Anterior cingulate cortex (tissue), 58 donors: ENCODE measurements around the gene SIPA1L3.

ENCODE experiments used
- DNase-seq, 58 donors: peaks; one replicate each; lab custom pipeline; 2025; lab: John Stamatoyannopoulos, UW

The SIPA1L3 gene

DNA sequence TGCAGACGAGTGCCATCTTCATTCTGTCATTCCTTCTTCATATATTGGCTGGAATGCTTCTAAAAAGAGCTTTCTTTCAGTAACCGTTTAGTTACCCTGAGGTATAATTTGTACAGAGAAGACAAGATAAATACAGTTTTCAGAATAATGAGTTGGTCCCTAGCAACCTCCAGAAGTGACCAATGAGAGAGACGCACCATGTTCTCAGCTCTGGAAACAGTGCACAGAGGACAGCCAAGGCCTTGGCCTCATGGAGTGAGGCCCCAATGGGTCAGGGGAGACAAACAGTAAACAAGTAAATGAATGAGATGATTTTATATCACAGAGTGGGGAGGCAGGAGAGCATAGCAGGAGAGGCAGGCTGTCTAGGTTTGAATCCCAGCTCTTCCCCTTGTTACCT lies 226.3 kb downstream of the SIPA1L3 start:
- no peak for DNase-seq

DNA sequence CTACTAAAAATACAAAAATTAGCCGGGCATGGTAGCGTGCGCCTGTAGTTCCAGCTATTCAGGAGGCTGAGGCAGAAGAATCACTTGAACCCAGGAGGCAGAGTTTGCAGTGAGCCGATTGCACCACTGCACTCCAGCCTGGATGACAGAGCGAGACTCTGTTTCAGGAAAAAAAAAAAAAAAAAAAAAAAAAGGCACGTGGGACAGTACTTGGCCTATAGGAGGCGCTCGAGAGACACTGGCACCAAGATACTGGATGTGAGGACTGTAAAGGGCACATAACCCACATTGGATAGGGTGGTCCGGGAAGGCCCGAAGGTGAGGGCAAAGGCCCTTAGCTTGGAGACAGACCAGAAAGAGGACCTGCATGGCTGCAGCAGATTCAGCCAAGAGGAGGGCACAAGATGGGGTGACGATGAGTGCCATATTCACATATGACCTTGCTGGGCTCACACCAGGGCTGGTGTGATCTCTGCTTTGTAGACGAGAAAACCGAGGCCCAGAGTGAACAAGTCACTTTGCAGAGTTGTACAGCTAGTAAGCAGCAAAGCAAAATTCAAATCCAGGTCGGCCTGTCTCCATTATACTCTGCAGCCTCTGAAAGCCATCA lies 227.6 kb downstream of the SIPA1L3 start:
- peak in 3 of 58 donors; percentile 4 to 18 (median 12) for DNase-seq

DNA sequence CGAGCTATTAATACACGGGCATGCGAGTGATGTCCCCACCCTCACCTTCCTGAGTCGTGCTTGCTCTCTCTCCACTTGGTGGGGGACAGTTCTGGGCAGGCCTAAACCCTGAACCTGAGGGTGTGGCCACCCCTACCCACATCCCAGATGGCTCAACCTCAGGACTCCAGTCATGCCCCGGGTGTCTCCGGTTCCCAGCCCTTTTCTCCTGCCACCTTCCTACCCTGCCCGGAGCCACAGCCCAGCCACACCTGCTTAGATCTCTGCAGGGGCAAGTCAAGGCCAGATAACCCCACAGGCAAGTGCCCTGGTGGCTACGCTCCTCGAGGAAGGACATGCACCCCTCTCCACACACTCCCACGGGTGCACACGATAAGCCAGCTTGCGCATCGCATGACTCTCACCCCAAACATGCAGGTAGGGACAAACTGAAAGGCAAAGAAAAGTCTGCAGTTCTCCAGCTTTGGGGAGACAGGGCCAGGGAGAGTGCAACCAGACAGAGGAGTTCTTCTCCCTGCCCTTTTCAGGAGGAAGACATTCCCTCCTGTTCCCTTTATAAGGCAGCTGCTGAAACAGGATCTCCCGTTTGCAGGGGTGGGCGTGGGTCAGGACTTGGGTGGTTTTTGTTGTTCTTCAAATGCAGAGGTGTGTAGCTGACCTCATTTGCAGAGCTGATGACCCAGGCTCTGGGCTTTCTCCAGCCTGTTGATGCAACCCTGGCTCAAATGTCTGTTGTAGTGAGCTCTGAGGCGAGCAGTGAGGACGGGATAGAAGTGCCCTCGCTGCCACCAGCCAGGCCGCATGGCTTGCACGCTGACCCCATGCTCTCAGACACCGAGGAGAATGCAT lies 228.4 kb downstream of the SIPA1L3 start:
- no peak for DNase-seq

DNA sequence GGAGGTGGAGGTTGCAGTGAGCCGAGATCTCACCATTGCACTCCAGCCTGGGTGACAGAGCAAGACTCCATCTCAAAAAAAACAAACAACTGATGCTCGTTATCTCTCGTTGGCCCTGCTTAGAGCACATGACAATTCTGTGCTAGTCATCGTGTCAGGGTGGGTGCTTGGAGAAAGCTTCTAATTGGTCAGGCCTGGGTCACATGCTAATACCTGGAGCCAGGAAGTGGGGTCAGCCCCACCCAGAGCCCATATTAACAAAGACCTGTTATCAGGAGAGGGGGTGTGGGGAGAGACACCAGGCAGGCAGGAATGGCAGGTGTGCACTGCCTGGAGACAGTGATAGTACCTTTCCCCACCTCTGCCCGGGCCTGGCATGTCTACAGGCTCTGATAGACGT lies 232.1 kb downstream of the SIPA1L3 start:
- no peak for DNase-seq

DNA sequence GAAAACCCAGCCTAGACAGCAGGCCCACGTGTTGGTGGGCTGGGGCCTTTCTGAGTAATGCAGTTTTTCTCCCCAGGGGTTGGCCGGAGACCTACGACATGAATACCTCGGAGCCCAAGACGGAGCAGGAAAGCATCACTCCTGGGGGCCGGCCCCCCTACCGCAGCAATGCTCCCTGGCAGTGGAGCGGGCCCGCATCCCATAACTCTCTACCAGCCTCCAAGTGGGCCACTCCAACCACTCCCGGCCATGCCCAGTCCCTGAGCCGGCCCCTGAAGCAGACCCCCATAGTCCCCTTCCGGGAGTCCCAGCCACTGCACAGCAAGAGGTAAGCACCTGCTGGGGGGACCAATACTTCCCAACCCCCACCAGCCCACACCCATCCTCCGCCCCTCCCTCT lies 234.1 kb downstream of the SIPA1L3 start:
- no peak for DNase-seq

DNA sequence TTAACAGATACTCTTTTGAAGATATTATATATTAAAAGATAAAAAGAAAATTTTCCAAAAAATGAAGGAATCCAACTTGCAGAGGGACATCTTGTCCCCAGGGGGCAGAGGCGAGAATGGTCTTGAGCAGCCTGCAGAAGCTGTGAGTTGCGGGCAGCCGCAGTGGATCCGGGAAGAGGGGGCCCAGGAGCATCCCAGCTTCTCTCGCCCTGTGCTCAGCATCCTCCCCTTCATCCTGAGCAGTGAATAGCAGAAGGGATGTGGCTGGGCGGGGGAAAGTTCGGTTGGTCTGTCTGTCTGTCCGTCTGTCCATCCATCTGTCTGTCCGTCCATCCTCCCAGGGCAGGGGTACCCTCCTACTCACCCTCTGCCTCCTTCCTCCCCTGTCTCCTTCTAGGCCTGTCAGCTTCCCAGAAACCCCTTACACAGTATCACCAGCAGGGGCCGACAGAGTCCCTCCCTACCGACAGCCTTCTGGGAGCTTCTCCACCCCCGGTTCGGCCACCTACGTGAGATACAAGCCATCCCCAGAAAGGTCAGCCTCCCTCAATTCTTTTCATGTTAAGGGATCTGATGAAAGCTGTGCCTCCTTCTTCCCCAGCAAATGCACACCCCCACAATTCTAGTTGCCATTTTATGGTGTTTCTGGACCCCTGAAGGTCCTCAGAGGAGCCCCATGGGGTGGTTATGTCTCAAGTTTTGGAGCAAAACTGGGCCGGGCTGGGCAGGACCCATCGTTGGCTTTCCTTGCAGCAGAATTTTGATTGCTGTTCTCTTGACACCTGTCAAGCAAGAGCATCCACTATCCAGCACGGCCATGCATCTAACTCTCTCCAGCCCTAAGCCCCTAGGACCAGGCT lies 235.4 kb downstream of the SIPA1L3 start:
- DNase-seq, result peak in 56 of 58 donors; percentile 9 to 79 (median 56)

DNA sequence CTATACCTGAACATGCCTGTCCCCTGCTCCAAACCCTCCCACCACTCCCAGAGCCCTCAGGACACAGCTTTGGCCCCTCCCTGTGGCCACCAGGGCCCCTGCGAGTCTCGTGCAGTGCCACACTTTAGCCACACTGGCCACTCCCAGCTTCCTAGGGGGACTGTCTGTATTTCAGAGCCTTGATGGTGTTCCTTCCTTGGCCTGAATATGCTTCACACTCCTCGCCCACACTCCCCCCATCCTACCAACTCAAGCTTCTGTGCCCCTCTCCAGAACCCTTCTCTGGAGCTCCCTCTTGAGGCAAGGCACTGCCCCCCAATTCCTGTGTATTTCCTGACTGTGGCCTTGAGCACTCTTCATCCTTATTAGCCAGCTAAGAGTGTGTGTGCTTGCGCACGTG lies 236.8 kb downstream of the SIPA1L3 start:
- no peak for DNase-seq

DNA sequence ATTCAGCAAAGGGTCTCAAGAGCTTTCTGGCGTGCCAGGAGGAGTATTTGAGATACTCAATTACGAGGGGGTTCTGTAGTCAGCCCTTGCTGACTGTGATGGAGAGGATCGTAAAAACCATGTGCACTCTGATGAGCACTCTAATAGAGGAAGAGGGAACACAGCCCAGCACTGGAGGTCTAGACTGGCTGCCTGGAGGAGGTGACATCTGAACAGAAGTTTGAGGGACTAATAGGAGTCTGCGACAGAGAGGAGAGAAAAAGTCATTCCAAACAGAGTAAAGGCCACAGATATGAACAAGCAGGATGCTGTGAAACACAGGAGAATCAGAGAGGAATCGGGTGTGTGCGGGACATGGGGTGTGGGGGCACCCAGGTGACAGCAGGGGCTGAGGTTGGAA lies 237.7 kb downstream of the SIPA1L3 start:
- DNase-seq, result no peak

DNA sequence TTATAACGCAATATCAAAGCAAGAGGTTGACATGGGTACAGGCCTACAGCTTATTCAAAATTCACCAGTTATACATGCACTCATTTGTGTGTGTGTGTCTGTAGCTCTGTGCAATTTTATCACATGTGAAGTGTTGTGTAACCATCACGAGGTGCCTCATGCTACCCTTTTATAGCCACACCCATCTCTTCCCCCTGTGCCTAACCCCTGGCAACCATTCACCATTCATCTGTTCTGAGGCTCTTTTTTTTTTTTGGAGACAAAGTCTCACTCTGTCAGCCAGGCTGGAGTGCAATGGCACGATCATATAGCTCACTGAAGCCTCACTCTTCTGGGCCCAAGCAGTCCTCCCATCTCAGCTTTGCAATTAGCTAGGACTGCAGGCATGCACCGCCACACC lies 238.6 kb downstream of the SIPA1L3 start:
- DNase-seq, result peak in 7 of 58 donors; percentile 6 to 20 (median 14)

DNA sequence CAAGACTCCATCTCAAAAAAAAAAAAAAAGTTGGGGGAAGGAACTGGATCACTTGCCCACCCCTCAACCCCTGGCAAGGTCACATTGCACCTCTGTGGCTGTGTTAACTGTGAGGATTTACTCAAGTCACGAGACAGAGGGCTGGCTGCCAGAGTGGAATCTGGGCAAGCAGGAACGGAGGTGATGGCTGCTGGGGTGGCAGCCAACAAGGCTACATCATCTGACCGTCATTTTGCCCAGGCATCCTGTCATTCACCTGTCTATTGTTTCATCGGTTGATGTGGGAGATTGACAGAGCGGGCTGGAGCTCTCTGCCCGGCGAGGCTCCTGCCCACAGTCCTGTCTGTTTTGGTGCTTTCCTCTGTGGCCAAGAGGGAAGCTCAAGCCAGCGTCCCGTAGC lies 241.3 kb downstream of the SIPA1L3 start:
- DNase-seq, result no peak

DNA sequence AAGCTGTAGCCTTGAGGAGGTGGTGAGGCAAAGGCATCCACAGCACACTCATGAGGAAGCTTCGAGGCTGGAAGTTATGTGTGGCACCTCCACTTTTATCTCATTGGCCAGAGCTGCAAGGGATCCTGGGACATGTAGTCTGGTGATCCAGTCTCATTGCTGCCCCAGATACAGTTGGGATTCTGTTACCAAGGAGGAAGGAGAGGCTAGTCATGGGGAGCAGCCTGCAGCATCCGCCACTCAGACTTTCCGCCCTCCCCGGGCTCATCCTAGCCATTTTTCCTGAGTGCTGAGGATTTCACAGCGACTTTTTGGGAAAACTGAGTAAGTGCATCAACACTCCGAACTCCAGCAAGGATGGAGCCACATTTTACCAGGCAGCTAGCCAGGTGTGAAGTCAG lies 242.7 kb downstream of the SIPA1L3 start:
- peak in 18 of 58 donors; percentile 7 to 62 (median 28) for DNase-seq

DNA sequence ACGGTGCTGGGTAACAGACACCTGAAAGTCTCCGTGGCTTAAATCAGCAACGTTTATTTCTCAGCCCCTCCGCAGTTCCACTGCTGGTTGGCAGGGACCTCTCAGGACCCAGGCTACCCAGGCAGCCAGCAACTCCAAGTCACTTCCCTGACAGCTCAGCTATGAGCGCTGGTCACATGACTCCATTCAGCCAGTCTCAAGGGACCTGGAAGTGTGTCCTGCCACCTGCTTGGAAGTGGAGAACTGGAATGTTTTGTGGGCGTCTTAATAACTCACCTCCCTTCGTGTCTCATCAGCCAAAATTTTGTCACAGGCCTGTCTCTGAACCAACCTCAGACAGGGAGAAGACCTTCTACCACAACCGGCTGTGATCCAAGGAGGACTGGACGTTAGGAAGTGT lies 244.2 kb downstream of the SIPA1L3 start:
- DNase-seq, result no peak

DNA sequence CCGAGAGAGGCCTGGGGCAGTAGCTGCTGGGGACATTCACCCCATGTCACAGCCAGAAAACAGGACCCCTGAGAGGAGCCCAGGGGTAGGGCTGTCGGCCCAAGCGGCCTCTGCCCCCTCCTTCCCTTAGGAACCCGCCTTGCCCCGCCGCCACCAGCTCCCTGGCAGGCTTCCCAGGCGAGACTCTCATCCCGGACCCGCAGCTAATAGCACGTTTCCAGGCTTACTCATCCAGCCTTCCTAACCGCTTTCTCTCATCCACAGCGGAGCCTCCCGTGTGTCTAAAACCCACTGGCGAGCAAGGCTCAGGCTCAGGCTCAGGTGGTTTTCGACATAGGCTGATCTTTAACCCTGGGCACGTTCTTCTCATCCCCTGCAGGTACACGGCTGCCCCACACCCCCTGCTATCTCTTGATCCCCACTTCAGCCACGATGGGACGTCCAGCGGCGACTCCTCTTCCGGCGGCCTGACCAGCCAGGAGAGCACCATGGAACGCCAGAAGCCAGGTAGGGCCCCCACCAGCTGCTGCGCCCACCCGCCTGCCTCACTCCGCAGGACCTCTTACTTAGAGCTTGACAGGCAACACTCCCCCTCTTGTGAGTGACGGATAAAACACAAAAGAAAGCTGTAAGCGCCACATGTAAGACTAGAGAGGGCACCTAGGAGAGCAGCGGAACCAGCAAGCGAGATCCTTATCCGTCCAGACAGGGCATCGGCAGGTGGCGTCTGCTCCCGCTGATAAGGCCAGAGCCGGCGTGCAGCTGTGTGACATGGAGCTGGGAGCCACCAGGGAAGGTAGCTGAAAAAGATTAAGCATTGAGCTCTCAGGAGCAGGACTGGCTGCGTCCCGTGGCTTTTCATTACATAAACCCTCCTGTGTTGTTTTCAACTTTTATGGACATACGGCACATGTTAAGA lies 245.7 kb downstream of the SIPA1L3 start:
- peak in 8 of 58 donors; percentile 2 to 39 (median 18) for DNase-seq

DNA sequence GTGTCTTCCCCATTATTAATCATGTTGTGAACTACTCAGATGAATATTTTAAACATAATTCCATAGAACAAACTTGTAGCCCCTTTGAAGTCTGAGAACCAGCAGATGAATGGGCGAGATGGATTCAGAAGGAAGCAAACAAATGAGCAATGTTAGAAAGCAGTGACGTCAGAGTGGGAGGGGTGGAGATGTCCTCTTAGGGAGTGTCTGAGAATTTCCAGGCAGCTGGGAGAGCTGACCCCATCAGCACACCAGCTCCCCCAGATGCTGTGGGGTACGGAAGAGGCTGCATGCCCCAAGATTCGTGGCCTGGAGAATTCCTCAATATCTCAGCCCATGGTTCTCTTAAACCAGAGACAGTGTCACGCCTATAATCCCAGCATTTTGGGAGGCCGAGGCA lies 248.4 kb downstream of the SIPA1L3 start:
- DNase-seq, result peak in 17 of 58 donors; percentile 5 to 53 (median 17)

DNA sequence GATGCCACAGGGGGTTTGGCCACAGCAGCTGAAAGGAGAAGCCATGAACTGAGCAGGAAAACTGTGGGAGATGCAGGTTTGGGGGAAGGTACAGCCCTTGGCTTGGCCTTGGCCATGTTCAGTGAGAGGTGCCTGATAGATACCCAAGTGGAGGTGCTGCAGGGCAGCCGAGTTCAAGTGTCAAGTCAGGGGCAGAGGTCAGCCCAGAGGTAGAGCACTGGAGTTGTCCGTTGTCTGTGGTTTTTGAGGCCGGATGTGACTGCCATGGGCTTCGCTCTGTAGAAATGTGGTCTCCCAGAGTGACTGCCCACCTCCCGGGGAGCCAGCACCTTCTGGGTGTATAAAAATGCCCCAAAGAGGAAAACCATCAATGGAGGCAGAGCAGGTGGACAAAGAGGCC lies 251.7 kb downstream of the SIPA1L3 start:
- DNase-seq, result no peak

DNA sequence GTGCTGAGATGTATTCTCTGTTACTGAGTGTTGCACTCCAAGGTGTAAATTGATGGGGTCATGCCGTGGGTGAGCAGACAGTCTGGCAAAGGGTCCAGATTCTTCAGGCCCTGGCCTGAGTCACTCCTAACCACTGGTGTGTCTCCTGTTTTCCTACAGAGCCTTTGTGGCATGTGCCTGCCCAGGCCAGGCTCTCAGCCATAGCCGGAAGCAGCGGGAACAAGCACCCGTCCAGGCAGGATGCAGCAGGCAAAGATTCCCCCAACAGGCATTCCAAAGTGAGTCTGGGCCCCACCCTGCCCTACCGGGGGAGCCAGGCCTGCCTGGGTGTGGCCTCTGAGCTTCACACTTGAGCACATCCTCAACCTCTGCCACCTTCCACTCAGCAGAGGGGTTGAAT lies 255.1 kb downstream of the SIPA1L3 start:
- DNase-seq, result no peak

DNA sequence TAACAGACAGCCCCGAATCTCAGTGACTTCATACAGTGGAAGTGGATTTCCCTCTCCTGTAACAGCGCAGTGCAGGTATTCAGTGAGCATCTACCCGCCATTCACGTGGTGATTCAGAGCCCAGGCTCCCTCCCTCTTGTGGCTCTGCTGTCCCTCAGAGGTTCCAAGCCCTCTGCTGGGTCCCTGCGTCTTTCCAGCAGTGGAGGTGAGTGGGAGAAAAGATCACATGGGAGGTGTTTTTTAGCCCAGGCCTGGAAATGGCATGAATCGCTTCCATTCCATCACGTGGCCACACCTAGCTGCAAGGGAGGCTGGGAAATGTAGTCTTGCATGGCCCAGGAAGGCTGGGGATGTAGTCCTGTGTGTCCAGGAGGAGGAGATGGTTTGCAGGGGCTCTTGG lies 255.6 kb downstream of the SIPA1L3 start:
- no peak for DNase-seq

DNA sequence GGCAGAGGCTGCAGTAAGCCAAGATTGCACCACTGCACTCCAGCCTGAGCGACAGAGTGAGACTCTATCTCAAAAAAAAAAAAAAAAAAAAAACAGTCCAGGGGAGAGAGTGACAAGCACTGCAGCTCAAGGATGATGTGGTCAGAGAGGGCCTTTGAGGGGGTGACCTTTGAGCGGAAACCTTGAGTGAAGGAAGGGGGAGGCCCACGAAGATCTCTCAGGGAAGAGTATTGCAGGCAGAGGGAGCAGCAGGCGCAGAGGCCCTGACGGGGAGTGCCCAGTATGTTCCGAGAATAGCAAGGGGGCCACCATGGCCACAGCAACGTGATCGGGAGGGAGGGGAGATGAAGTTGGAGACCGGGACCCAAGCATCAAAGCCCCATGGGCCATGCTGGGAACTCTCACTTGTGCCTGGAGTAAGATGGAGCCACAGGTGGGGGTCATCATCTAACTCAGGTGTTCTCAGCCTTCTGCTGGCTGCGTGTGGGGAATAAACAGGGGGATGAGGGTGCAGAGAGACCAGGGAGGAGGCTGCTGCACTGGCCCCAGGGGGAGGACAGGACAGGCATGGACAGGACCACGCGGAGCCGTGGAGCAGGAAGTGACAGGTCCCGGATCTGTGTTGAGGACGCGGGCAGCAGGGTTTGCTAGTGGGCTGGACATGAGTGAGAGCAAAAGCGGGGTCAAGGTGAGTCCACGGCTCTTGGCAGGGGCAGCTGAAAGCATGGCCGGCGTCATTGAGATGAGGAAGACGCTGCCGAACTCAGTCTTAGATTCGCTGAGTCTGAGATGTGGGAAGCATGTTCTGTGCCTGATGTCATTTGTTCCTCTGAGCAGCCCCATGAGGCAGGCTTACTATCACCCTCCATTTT lies 256.6 kb downstream of the SIPA1L3 start:
- DNase-seq, result no peak

DNA sequence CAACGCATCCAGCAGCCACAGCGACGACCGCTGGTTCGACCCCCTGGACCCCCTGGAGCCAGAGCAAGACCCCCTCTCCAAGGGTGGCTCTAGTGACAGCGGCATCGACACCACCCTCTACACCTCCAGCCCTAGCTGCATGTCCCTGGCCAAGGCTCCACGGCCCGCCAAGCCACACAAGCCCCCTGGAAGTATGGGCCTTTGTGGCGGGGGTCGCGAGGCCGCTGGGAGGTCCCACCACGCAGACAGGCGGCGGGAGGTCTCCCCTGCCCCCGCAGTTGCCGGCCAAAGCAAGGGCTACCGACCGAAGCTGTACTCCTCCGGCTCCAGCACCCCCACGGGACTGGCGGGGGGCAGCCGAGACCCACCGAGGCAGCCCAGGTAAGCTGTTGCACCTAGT lies 257.5 kb downstream of the SIPA1L3 start:
- no peak for DNase-seq
